Measurements from ENCODE around the gene LDB2. TPM values are rescaled to one million over a fixed set of nuclear protein-coding genes. Genes with fewer than 3 reads are reported as not detected.

LDB2 gene
- total RNA-seq, 3 donors from 2014 or later = 4.7 to 19.9 (median 9.3) TPM

GRCh38 chr4:16801356-16801755, 97.1 kb downstream of the LDB2 start:
- Histone ChIP-seq H3K4me1 (ENCODE audit: low read depth) (no peaks in the 10 kb centered on the region), H3K9me3 (no peaks in the 10 kb centered on the region), H3K4me3 (no peak overlapping the region), H3K36me3 (ENCODE audit: low read depth) (no peaks in the 10 kb centered on the region)
- ATAC-seq (no peak), DNase-seq (no peak)
- intact Hi-C loops (cut with DNase I, micrococcal nuclease) = no loop called here
- TF ChIP-seq CTCF (IDR thresholded peaks at IDR 0.05) = no peak

GRCh38 chr4:16794816-16795445, 103.5 kb downstream of the LDB2 start:
- Histone ChIP-seq H3K4me1 (ENCODE audit: low read depth) (no peaks in the 10 kb centered on the region), H3K4me3 (no peak overlapping the region), H3K9me3 (no peaks in the 10 kb centered on the region), H3K36me3 (ENCODE audit: low read depth) (no peaks in the 10 kb centered on the region)
- peak; percentile 16 for TF ChIP-seq CTCF (IDR thresholded peaks at IDR 0.05)
- ATAC-seq = no peak
- intact Hi-C loops (cut with DNase I, micrococcal nuclease) = no loop called here
- DNase-seq = peak in 1 of 3 donors; percentile 44

GRCh38 chr4:16791460-16791859, 107.0 kb downstream of the LDB2 start:
- no peak for ATAC-seq
- no peaks in the 10 kb centered on the region for H3K4me1 ChIP-seq (ENCODE audit: low read depth)

GRCh38 chr4:16790508-16790907, 107.9 kb downstream of the LDB2 start:
- Histone ChIP-seq H3K4me3 (no peak overlapping the region), H3K36me3 (ENCODE audit: low read depth) (no peaks in the 10 kb centered on the region), H3K9me3 (no peaks in the 10 kb centered on the region), H3K4me1 (ENCODE audit: low read depth) (no peaks in the 10 kb centered on the region)
- TF ChIP-seq CTCF (IDR thresholded peaks at IDR 0.05) = no peak
- DNase-seq = no peak
- ATAC-seq = no peak
- intact Hi-C loops (cut with DNase I, micrococcal nuclease) = no loop called here

More at GRCh38 chr4:16791460-16791859, 107.0 kb downstream of the LDB2 start:
- TF ChIP-seq CTCF (IDR thresholded peaks at IDR 0.05) = no peak
- Histone ChIP-seq H3K4me3 (no peak overlapping the region), H3K36me3 (ENCODE audit: low read depth) (no peaks in the 10 kb centered on the region), H3K9me3 (no peaks in the 10 kb centered on the region)
- no peak for DNase-seq
- intact Hi-C loops (cut with DNase I, micrococcal nuclease) = no loop called here

- Histone ChIP-seq H3K36me3 (ENCODE audit: low read depth) (no peaks in the 10 kb centered on the region), H3K4me3 (no peak overlapping the region), H3K9me3 (no peaks in the 10 kb centered on the region), H3K4me1 (ENCODE audit: low read depth) (no peaks in the 10 kb centered on the region)
- intact Hi-C loops (cut with DNase I, micrococcal nuclease) = no loop called here
- no peak for TF ChIP-seq CTCF (IDR thresholded peaks at IDR 0.05)
- DNase-seq (no peak), ATAC-seq (no peak)
These were observed 109.6 kb downstream of the LDB2 start for GRCh38 chr4:16788868-16789267.

Data from mucosa of descending colon (tissue), 3 donors.